GM19025 (cell line): Measurements from ENCODE around the gene ARID1B.

Experiments used
- ATAC-seq: cut with Tn5 transposase; IDR thresholded peaks from one replicate; pipeline ENCODE4 v1.9.1; 2021; ENCODE audit warnings: mild to moderate bottlenecking, low read depth, moderate library complexity; ENCODE audit not compliant: unreplicated experiment

Gene ARID1B

GRCh38 chr6:156773935-156774852 is 3.0 kb upstream of the ARID1B start:
- no peak for ATAC-seq

- no peak for ATAC-seq
Measured at GRCh38 chr6:156774863-156775405, 2.2 kb upstream of the ARID1B start.

- ATAC-seq: no peak
Measured at GRCh38 chr6:156775717-156776116, 1.5 kb upstream of the ARID1B start.

- ATAC-seq: no peak
Measured at GRCh38 chr6:156776470-156776839, 723 bp upstream of the ARID1B start.

- peak; percentile 4 for ATAC-seq
Measured at GRCh38 chr6:156777577-156778453, 637 bp downstream of the ARID1B start.

GRCh38 chr6:156778454-156779205 is 1.5 kb downstream of the ARID1B start:
- ATAC-seq: no peak

- no peak for ATAC-seq
Measured at GRCh38 chr6:156779206-156780094, 2.3 kb downstream of the ARID1B start.

- ATAC-seq: no peak
Measured at GRCh38 chr6:156780102-156780641, 3.0 kb downstream of the ARID1B start.

GRCh38 chr6:156780962-156781853 is 4.0 kb downstream of the ARID1B start:
- ATAC-seq: no peak

GRCh38 chr6:156781861-156782631 is 4.9 kb downstream of the ARID1B start:
- no peak for ATAC-seq

- ATAC-seq: no peak
Measured at GRCh38 chr6:156782691-156783320, 5.6 kb downstream of the ARID1B start.

- ATAC-seq: no peak
Measured at GRCh38 chr6:156783958-156784357, 6.8 kb downstream of the ARID1B start.

- no peak for ATAC-seq
Measured at GRCh38 chr6:156786652-156787051, 9.5 kb downstream of the ARID1B start.

- ATAC-seq: no peak
Measured at GRCh38 chr6:156787569-156788492, 10.7 kb downstream of the ARID1B start.

GRCh38 chr6:156789081-156789943 is 12.1 kb downstream of the ARID1B start:
- ATAC-seq: no peak
